Stimulated activated naive CD8-positive, alpha-beta T cell treated with anti-CD3 and anti-CD28 coated beads, Interleukin-15, amount 100 ng/mL, for 72 hours (primary cell): ENCODE results near the gene AMH.
A peak's percentile ranks its signal among the peaks of the same experiment; 100 is the strongest.

Experiments
- ATAC-seq: fragments of 150-1000 bp; cut with Tn5 transposase; 2 replicates; pipeline ENCODE4 v1.10.0; 2021; ENCODE audit warnings: mild to moderate bottlenecking, moderate library complexity
- DNase-seq, 2 donors: peaks; one replicate each; pipeline ENCODE4 v3.0.0; 2021 to 2022
- H3K27ac Mint-ChIP-seq, 2 donors: one replicate each; pipeline ENCODE4 v1.8.0; 2022; ENCODE audit warnings: mild to moderate bottlenecking in 2 of 2, mixed read lengths in 2 of 2, moderate library complexity in 2 of 2
- H3K27me3 Mint-ChIP-seq: one replicate; pipeline ENCODE4 v1.8.0; 2022; ENCODE audit warnings: mixed read lengths
- H3K4me1 Mint-ChIP-seq: one replicate; pipeline ENCODE4 v1.8.0; 2022; ENCODE audit warnings: mild to moderate bottlenecking, mixed read lengths
- H3K4me3 Mint-ChIP-seq, 2 donors: one replicate each; pipeline ENCODE4 v1.8.0; 2022; ENCODE audit warnings: mild to moderate bottlenecking in 2 of 2, mixed read lengths in 2 of 2, moderate library complexity in 1 of 2
- H3K9me3 Mint-ChIP-seq, 2 donors: one replicate each; pipeline ENCODE4 v1.8.0; 2022; ENCODE audit warnings: mixed read lengths in 2 of 2

AMH gene

DNA sequence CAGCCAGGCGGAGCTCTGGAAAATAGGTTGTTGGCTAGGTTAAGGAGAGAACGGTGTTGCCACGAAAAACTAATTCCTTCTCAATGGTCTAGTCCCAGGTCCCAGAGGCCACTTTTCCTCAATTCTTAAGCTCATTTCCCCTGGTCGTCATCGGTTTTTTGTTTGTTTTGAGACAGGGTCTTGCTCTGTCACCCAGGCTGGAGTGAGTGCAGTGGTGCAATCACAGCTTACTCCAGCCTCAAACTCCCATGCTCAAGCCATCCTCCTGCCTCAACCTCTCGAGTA, 11.3 kb upstream of the AMH start:
- Mint-ChIP-seq H3K27ac (peak overlapping the region; percentile 97 to 99), H3K27me3 (no peaks in the 10 kb centered on the region), H3K9me3 (no peaks in the 10 kb centered on the region), H3K4me3 (peak overlapping the region; percentile 96 to 99), H3K4me1 (peaks cover 90% of the 10 kb centered on the region)
- no peak for ATAC-seq
- no peak for DNase-seq

DNA sequence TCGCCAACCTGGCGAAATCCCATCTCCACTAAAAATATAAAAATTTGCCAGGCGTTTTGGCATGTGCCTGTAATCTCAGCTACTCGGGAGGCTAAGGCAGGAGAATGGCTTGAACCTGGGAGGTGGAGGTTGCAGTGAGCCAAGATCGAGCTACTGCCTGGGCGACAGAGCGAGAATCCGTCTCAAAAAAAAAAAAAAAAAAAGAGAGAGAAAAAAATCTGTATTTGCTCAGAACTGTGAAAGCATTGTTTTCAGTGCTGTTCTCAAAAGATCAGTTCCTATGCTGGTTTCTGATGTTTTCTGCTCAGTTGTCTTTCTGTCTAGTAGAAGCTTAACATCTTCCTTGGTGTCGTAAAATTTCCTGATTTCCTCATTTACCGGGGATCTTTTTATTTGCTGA, 9.9 kb upstream of the AMH start:
- peak overlapping the region; percentile 96 to 99 for H3K4me3 Mint-ChIP-seq
- H3K4me1 Mint-ChIP-seq = peaks cover 83% of the 10 kb centered on the region

DNA sequence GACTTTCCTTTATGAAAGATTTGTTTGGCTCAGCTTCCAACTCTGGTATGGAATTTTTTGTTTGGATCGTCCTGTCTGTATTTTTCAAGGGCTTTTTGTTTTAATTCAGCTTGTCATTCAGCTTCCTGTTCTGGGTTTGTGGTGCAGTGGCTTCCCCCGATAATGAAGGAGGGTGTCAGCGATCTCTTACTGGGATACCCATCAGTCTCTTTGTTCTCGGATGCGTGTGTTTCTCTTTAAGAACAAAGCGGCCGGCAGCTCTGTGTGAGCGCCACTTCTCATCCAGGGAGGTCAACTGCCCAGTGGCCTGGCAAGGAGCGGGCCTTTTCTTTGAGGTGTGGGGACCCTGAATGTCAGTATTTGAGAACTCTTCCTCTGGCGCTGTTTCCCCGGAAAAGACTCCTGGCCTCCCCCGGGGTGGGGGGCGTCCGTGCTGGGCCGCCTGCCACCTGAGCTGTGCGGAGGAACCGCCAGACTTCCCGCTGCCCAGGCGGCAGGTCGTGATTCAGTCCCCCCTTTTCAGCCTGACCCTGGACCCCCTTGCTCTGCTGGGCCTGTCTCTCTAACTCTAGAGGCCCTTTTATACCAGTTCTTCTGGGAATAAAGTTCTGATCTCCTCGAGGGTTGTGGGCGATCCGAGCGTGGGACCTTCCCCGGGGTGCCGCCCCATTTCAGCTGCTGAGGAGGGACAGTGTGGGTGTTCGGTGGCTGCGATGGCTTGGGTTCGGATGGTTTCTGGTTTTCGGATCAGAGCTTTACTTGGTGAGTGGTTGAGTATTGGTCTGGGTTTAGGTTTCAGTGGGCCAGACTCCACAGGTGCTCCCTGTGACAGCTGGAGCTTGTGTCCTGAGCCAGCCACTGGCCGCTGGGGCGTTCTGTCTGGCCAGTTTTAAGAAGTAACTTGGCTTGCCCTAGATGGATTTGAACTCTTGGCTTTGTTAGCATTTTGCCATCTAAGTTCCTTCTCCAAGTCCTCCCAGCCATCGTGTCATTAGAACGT, 9.1 kb upstream of the AMH start:
- Mint-ChIP-seq H3K4me3 (peak overlapping the region; percentile 96 to 99), H3K4me1 (peaks cover 74% of the 10 kb centered on the region), H3K27ac (peak overlapping the region; percentile 89 to 94), H3K27me3 (no peaks in the 10 kb centered on the region), H3K9me3 (no peaks in the 10 kb centered on the region)
- no peak for ATAC-seq
- no peak for DNase-seq

More for the DNA sequence above, 9.9 kb upstream of the AMH start:
- ATAC-seq (no peak), DNase-seq (no peak)
- Mint-ChIP-seq H3K27me3 (no peaks in the 10 kb centered on the region), H3K27ac (peak overlapping the region; percentile 27 to 94), H3K9me3 (no peaks in the 10 kb centered on the region)

DNA sequence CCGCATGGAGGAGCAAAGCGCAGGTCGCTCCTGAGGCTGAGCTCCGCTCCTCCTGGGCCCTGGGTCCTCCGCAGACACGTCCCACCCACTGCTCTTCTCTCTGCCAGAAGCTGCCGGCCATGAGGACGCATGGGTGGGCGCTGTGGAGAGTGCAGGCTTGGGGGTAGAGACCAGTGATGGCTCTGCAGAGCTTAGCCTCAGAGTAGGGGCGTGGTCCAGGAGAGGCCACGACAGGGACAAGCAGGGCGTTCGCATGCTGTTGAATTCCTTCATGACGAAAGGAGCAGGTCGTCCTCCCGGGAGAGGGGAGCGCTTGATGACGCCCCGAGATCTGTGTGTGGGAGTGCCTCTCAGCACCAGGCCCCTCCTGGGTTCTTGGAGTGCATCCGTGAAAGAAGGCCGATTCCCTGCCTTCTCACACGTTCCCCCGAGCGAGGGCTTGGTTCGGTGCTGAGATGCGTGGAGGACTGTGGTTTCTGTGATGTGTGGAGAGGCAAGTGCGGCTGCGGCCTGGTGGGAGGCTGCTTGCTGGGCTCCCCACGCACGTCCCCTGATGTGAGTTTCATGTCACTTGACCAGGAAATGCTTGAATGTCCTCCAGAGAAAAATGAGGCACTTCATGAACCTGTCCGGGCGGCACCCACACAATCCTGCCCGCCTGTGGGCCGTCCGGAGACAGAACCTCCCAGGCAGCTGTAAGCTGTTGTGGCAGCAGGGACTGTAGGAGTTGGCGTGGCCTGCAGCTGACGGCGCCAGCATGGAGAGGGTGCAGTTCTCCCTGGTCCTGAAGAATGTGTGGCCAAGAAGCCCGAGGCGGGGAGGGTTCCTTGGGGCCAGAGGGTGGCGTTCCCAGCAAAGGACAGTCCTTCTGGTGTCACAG, 8.0 kb upstream of the AMH start:
- ATAC-seq (no peak), DNase-seq (no peak)
- peak overlapping the region; percentile 33 to 93 for H3K27ac Mint-ChIP-seq
- no peaks in the 10 kb centered on the region for H3K9me3 Mint-ChIP-seq
- peaks cover 68% of the 10 kb centered on the region for H3K4me1 Mint-ChIP-seq
- no peaks in the 10 kb centered on the region for H3K27me3 Mint-ChIP-seq
- peak overlapping the region; percentile 96 to 99 for H3K4me3 Mint-ChIP-seq

DNA sequence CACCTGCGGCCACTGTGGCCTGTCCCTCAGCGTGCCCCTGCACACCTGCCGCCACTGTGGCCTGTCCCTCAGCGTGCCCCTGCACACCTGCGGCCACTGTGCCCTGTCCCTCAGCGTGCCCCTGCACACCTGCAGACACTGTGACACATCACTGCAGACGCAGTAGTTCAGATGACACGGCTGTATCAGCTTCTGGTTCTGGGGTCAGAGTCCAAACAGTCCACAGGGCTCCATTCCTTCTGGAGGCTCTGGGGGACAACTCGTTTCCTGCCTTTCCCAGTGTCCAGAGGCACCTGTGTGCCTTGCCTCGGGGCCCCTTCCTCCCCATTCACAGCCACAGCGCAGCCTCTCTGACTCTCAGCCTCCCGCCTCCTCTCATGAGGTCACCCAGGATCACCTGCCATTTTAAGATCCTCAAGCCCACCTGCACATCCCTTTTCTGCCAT, 7.0 kb upstream of the AMH start:
- Mint-ChIP-seq H3K9me3 (no peaks in the 10 kb centered on the region), H3K27me3 (no peaks in the 10 kb centered on the region), H3K4me3 (peak overlapping the region in 1 of 2 donors; percentile 17), H3K27ac (no peak overlapping the region), H3K4me1 (peaks cover 60% of the 10 kb centered on the region)
- no peak for ATAC-seq
- DNase-seq = no peak

DNA sequence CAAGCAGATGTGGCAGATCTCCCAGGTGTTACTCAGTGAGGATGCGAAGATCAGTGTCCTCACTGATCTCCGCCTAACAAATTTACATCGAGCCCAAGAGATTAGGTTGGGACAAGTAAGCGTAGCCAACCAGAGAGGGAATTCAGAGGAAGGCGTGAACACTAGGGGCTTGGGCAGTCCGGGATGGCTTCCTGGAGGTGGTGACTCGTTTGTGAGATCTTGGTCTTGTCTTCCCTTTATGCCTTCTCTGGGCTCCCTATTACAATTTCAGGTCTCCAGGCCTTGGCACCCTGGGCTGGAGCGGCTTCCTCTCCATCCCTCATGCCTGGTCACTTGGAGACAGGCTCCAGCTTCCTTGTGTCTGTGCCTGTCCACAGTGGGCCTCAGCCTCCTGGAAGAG, 6.3 kb upstream of the AMH start:
- Mint-ChIP-seq H3K9me3 (no peaks in the 10 kb centered on the region), H3K27ac (peak overlapping the region in 1 of 2 donors; percentile 45), H3K4me1 (peaks cover 55% of the 10 kb centered on the region), H3K27me3 (no peaks in the 10 kb centered on the region), H3K4me3 (no peak overlapping the region)
- ATAC-seq = no peak
- no peak for DNase-seq

DNA sequence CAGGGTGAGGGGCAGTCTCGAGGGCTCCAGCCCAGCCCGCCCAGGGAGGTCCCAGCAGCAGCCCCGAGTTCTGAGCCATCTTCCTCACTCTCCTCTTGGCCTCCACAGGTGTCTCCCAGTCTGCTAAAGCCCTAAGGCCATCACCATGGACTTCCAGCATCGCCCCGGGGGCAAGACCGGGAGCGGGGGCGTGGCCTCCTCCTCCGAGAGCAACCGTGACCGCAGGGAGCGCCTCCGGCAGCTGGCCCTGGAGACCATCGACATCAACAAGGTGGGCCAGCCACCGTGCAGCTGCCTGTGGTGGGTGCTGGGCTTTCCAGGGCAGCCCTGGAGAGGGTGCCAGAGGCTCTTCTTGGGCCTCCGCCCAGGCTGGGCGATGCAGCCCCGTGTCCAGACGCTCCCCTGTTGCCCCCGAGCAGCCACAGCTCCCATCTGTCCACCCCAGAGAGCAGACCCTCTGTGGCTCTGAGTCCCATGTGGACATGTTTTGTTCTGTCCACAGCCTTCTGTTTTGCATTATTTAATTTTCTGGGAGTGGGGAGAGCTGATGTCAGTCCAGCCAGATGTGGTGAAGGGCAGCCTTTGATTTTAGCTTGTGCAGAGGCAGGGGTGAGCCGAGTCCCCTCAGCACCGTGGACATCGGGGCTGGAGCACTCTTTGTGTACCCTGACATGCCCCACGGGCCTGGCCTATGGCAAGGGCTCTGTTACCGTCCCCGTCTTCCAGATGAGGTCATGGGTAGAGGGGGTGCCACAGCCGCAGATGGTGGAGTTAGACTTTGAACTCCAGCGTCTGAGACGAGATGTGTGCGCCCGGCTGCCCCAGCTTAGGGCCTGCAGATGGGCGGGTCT, 5.6 kb upstream of the AMH start:
- Mint-ChIP-seq H3K4me3 (no peak overlapping the region), H3K27me3 (no peaks in the 10 kb centered on the region), H3K9me3 (no peaks in the 10 kb centered on the region), H3K4me1 (peaks cover 48% of the 10 kb centered on the region), H3K27ac (peak overlapping the region in 1 of 2 donors; percentile 78)
- DNase-seq (no peak), ATAC-seq (no peak)

DNA sequence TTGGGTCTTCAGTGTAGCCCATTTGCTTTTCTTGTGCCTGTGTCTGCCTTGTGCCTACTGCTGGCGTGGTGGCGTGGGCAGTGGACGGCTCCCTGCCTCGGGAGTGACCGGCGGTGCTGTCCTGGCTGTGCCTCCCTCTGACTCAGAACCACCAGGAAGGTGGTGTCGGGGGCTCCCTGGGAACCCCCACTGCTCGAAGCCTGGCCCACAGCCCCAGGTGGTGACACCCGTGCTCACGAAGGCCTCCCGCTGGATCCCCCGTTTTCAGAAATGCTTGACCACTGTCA, 5.1 kb upstream of the AMH start:
- DNase-seq = no peak
- ATAC-seq = no peak
- Mint-ChIP-seq H3K9me3 (no peaks in the 10 kb centered on the region), H3K27me3 (no peaks in the 10 kb centered on the region), H3K4me3 (no peak overlapping the region), H3K4me1 (peaks cover 42% of the 10 kb centered on the region), H3K27ac (no peak overlapping the region)

DNA sequence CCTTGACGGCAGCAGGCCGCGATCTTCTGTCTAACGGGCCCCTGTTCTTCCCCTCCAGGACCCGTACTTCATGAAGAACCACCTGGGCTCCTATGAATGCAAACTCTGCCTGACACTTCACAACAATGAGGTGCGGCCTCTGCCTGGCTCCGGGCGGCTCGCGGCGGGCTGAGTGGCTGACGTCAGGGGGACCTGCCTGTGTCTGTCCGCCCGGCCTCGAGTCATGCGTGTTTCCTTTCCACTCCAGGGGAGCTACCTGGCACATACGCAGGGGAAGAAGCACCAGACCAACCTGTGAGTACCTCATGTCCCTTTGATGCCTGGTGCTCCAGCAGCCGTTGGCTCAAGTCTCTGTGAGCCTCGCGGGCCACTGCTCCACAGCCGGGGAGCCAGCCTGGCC, 4.6 kb upstream of the AMH start:
- Mint-ChIP-seq H3K9me3 (no peaks in the 10 kb centered on the region), H3K4me3 (no peak overlapping the region), H3K27ac (no peak overlapping the region), H3K27me3 (no peaks in the 10 kb centered on the region), H3K4me1 (peaks cover 38% of the 10 kb centered on the region)
- DNase-seq = no peak
- ATAC-seq = no peak

DNA sequence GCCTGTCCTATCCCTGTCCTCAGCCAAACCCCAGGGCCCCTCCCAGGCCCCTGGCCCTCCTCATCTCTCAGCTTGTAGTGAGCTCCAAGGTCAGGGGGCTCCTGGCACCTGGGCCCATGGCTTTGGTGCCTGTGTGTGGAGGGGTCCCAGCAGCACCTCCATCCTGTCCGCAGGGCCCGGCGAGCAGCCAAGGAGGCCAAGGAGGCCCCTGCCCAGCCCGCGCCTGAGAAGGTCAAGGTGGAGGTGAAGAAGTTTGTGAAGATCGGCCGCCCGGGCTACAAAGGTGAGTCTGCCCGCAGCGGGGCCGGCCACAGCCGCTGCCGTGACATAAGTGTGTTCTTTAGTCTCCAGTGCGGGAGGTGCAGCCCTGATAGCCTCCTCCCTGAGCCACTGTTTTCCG, 3.9 kb upstream of the AMH start:
- no peak overlapping the region for H3K27ac Mint-ChIP-seq
- no peak for ATAC-seq
- DNase-seq = no peak
- H3K4me3 Mint-ChIP-seq = no peak overlapping the region
- H3K4me1 Mint-ChIP-seq = peaks cover 37% of the 10 kb centered on the region
- peaks cover 5% of the 10 kb centered on the region for H3K27me3 Mint-ChIP-seq
- no peaks in the 10 kb centered on the region for H3K9me3 Mint-ChIP-seq

DNA sequence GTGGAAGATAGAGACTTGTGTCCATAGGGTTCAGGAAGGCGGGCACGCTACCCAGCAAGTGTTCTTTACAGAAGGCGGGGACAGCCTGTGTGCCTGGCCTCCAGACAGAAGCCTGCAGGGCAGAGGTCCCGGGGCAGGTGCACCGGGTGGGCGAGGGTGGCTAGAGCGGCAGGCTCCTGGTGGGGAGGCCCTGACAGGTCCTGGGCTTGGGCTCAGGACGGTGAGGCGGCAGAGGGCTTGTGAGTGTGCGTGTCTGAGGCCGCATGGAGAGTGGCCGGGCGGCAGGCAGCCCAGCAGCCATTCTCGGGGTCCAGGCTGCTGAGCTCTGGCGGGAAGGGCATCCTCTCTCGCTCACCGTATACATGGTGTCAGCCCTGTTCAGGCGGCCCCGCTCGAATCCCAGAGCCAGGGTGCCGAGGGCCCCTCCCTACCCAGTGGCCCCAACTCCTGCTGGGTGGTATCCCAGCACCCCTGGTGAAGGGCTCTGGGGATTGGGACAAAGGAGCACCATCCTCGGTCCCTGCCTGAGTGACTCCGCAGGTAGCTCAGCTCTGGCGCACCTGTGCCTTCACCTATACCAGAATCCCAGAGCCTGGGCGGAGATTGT, 3.0 kb upstream of the AMH start:
- DNase-seq (no peak), ATAC-seq (no peak)
- no peak overlapping the region for H3K4me3 Mint-ChIP-seq
- H3K27me3 Mint-ChIP-seq = peaks cover 11% of the 10 kb centered on the region
- peak overlapping the region in 1 of 2 donors; percentile 61 for H3K27ac Mint-ChIP-seq
- peaks cover 33% of the 10 kb centered on the region for H3K4me1 Mint-ChIP-seq
- H3K9me3 Mint-ChIP-seq = no peaks in the 10 kb centered on the region

DNA sequence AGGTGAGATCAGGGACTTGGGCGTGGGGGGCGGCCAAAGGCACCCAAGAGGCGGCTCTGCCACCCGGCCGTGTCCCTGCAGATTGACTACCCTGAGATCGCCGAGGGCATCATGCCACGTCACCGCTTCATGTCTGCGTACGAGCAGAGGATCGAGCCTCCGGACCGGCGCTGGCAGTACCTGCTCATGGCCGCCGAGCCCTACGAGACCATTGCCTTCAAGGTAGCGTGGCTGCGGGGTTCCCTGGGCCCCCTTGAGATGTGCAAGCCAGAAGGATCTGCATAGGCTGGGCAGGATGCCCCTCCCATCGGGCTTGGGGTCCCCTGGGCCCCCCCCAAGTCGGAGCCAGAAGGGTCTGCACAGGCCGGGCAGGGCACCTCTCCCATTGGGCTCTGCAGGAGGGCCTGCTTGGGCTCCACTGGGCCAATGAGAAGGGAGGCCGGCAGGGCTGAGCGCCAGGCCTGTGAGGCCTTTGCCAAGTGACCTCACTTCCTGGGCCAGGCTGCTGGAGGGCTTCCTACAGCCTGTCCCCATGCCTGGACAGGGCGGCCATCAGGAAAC, 2.2 kb upstream of the AMH start:
- Mint-ChIP-seq H3K4me3 (no peak overlapping the region), H3K27ac (no peak overlapping the region), H3K27me3 (peaks cover 14% of the 10 kb centered on the region), H3K9me3 (no peaks in the 10 kb centered on the region), H3K4me1 (peaks cover 31% of the 10 kb centered on the region)
- ATAC-seq = no peak
- DNase-seq = no peak

DNA sequence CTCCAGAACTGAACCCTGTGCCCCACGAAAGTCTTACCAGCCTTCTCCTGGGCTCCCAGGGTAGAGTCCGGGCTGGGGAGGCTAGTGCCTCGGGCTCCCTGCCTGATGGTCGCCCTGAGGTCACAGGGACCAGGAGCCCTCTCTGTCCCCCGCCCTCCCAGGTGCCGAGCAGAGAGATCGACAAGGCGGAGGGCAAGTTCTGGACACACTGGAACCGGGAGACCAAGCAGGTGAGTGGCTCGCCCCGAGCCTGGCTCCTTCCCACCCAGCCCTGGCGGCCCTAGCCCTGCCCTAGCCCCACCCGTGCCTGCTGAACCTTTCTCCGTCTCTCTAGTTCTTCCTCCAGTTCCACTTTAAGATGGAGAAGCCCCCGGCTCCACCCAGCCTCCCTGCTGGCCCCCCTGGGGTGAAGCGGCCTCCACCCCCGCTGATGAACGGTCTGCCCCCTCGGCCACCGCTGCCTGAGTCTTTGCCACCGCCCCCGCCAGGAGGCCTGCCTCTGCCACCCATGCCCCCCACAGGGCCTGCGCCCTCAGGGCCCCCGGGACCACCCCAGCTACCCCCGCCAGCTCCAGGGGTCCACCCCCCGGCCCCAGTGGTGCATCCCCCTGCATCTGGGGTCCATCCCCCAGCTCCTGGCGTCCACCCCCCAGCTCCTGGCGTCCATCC, 1.6 kb upstream of the AMH start:
- H3K4me1 Mint-ChIP-seq = peaks cover 32% of the 10 kb centered on the region
- H3K9me3 Mint-ChIP-seq = no peaks in the 10 kb centered on the region
- peaks cover 21% of the 10 kb centered on the region for H3K27me3 Mint-ChIP-seq
- H3K4me3 Mint-ChIP-seq = no peak overlapping the region
- DNase-seq (no peak), ATAC-seq (peak; percentile 17)
- H3K27ac Mint-ChIP-seq = no peak overlapping the region

DNA sequence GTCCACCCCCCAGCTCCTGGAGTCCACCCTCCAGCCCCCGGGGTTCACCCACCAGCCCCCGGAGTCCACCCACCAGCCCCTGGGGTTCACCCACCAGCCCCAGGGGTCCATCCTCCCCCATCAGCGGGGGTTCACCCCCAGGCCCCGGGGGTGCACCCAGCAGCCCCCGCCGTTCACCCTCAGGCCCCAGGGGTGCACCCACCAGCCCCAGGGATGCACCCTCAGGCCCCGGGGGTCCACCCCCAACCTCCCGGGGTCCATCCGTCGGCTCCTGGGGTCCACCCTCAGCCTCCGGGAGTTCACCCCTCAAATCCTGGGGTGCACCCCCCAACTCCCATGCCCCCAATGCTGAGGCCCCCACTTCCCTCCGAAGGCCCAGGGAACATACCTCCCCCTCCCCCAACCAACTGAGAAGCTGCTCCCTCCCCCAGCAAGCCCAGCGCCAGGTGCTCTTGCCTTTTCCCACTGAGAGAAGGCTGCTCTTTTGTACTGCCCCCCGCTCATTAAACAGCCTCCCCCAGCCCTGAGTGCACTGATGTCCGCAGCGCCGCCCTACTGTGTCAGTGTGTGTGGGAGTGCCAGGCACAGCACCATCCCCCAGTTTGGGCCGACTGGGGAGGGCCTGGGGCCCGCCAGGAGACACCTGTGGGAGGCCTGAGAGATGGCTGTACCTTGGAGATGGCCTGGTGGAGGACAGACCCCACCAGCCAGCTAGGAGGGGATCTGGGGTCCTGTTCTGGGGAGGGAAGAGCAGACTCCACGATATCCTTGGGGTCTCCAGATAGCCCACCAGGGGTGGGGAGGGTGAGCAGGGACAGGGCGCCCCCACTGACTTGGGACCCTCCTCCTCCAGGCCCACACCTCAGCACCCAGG, 750 bp upstream of the AMH start:
- H3K27ac Mint-ChIP-seq = no peak overlapping the region

More for the DNA sequence above, 750 bp upstream of the AMH start:
- Mint-ChIP-seq H3K27me3 (peaks cover 28% of the 10 kb centered on the region), H3K9me3 (no peaks in the 10 kb centered on the region), H3K4me1 (peaks cover 27% of the 10 kb centered on the region), H3K4me3 (no peak overlapping the region)
- DNase-seq (no peak), ATAC-seq (peak; percentile 27)
